ENCODE measurements around the gene SOS1.

DNA sequence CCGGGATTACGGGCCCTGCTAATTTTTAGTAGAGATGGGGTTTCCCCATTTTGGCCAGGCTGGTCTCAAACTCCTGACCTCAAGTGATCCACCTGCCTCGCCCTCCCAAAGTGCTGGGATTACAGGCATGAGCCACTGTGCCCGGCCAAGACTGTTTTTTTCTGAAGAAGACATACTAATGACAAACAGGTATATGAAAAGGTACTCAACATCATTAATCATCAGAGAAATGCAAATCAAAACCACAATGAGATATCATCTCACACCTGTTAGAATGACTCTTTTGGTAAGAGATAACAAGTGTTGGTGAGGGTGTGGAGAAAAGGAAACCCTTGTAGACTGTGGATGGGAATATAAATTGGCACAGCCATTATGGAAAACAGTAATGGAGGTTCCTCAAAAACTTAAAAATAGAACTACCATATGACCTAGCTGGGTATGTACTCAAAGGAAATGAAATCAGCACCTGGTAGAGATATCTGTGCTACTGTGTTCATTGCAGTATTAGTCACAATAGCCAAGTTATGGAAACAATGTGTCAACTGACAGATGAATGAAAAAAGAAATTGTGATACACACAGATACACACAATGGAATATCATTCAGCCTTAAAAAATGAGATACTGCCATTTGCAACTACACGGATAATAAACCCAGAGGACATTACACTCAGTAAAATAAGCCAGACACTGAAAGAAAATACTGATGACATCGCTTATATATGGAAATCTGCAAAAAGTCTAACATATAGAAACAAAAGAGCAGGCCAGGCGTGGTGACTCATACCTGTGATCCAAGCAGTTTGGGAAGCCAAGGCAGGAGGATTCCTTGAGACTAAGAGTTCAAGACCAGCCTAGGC, 20.8 kb downstream of the SOS1 start:
- TF ChIP-seq ZNF274 (IDR thresholded peaks at IDR 0.05; ENCODE audit: low read depth, low read length): no peak
- no peak for TF ChIP-seq YY1 (IDR thresholded peaks at IDR 0.05; ENCODE audit: insufficient read depth, insufficient read length)
- TF ChIP-seq SUZ12 (IDR thresholded peaks at IDR 0.05; ENCODE audit: extremely low read depth, insufficient read depth, insufficient read length): no peak
